Ureter (tissue), 1 donor: ENCODE data around the gene ADISSP. TPM values are rescaled to one million over a fixed set of nuclear protein-coding genes. Genes with fewer than 3 reads are reported as not detected.

Source experiments
- DNase-seq: peaks from one replicate; pipeline ENCODE4 v3.0.0-alpha.2; 2020; ENCODE audit warnings: low spot score
- total RNA-seq: library from RNA; stranded (reverse); gene quantifications from one replicate; pipeline ENCODE4 v1.2.4, GENCODE V29; 2023
- donor health status: DM: yes; HTN: yes; CAD: no.

ADISSP gene
- total RNA-seq, 1 donor from 2014 or later: 36.6 TPM

- no peak for DNase-seq
Observed at GRCh38 chr20:3755269-3755668, 12.3 kb downstream of the ADISSP start.

GRCh38 chr20:3754276-3754630, 13.3 kb downstream of the ADISSP start:
- no peak for DNase-seq

GRCh38 chr20:3753501-3754275, 13.9 kb downstream of the ADISSP start:
- DNase-seq: no peak

- peak; percentile 62 for DNase-seq
Observed at GRCh38 chr20:3753098-3753497, 14.5 kb downstream of the ADISSP start.

- DNase-seq: no peak
Observed at GRCh38 chr20:3752386-3752759, 15.2 kb downstream of the ADISSP start.

GRCh38 chr20:3751675-3752385, 15.7 kb downstream of the ADISSP start:
- no peak for DNase-seq

GRCh38 chr20:3751305-3751674, 16.3 kb downstream of the ADISSP start:
- DNase-seq: no peak

GRCh38 chr20:3749689-3750531, 17.6 kb downstream of the ADISSP start:
- DNase-seq: no peak

GRCh38 chr20:3749087-3749688, 18.4 kb downstream of the ADISSP start:
- no peak for DNase-seq

GRCh38 chr20:3748073-3748472, 19.5 kb downstream of the ADISSP start:
- DNase-seq: no peak

- no peak for DNase-seq
Observed at GRCh38 chr20:3747471-3747870, 20.1 kb downstream of the ADISSP start.

GRCh38 chr20:3745686-3746173, 21.8 kb downstream of the ADISSP start:
- no peak for DNase-seq

GRCh38 chr20:3744806-3745685, 22.5 kb downstream of the ADISSP start:
- peak; percentile 77 for DNase-seq

GRCh38 chr20:3744037-3744436, 23.5 kb downstream of the ADISSP start:
- DNase-seq: no peak

GRCh38 chr20:3743251-3743650, 24.3 kb downstream of the ADISSP start:
- DNase-seq: no peak

GRCh38 chr20:3741836-3742458, 25.6 kb downstream of the ADISSP start:
- no peak for DNase-seq

- no peak for DNase-seq
Observed at GRCh38 chr20:3740615-3741301, 26.8 kb downstream of the ADISSP start.

GRCh38 chr20:3739926-3740451, 27.6 kb downstream of the ADISSP start:
- no peak for DNase-seq

- DNase-seq: no peak
Observed at GRCh38 chr20:3739054-3739925, 28.3 kb downstream of the ADISSP start.
